SK-N-SH (cell line): ENCODE measurements around the gene OR2M7. TPM values are rescaled to one million over a fixed set of nuclear protein-coding genes. Genes with fewer than 3 reads are reported as not detected.

Experiments
- CTCF ChIA-PET: fragments of 300-600, 350-600 bp; formaldehyde crosslinking; extraction: SDS; loops from one replicate; lab custom pipeline; 2021; lab: Yijun Ruan, JAX
- POLR2A ChIA-PET: fragments of 350-600 bp; sonication (Branson Sonifier 250); formaldehyde crosslinking; extraction: SDS; loops from one replicate; lab custom pipeline; 2020; ENCODE audit warnings: antibody characterized with exemption, inconsistent platforms; lab: Yijun Ruan, JAX
- DNase-seq: peaks from one replicate; pipeline ENCODE4 v3.0.0; 2012
- H2AFZ ChIP-seq: fragments of 200-600 bp; sonication (generic); 2 replicates; pipeline ENCODE4 v1.8.1; 2016; ENCODE audit warnings: antibody characterized with exemption, mild to moderate bottlenecking, low read depth
- H3F3A ChIP-seq: fragments of 200-600 bp; sonication (generic); replicated peaks from 2 replicates; pipeline ENCODE3; 2016; ENCODE audit warnings: antibody characterized with exemption, mild to moderate bottlenecking; ENCODE audit not compliant: insufficient read depth
- H3K27ac ChIP-seq, 2 experiments: fragments of 200-500 bp in 1 of 2; fragments of 200-600 bp in 1 of 2; sonication (Bioruptor generic) in 1 of 2; sonication (generic), shearing (Covaris generic) in 1 of 2; 2 replicates each; pipeline versions ENCODE4 v1.5.1 to v1.6.1; 2014 to 2016; ENCODE audit warnings: low read depth in 2 of 2, inconsistent platforms in 1 of 2, low read length in 1 of 2, mild to moderate bottlenecking in 1 of 2, mixed read lengths in 1 of 2
- H3K27me3 ChIP-seq: fragments of 200-600 bp; sonication (generic), shearing (Covaris generic); 2 replicates; pipeline ENCODE4 v1.6.1; 2016; ENCODE audit warnings: mixed run types; ENCODE audit not compliant: insufficient read depth
- H3K36me3 ChIP-seq, 2 experiments: fragments of 200-500 bp in 1 of 2; fragments of 200-600 bp in 1 of 2; sonication (Bioruptor generic) in 1 of 2; sonication (generic) in 1 of 2; replicated peaks in 1 of 2; 2 replicates each; pipeline versions ENCODE3 to v1.5.1; 2014 to 2016; ENCODE audit warnings: low read length in 1 of 2, mild to moderate bottlenecking in 1 of 2; ENCODE audit not compliant: insufficient read depth in 2 of 2, control insufficient read depth in 1 of 2
- H3K4me1 ChIP-seq, 2 experiments: fragments of 200-500 bp in 1 of 2; fragments of 200-600 bp in 1 of 2; sonication (Bioruptor generic) in 1 of 2; sonication (generic), shearing (Covaris generic) in 1 of 2; 2 replicates each; pipeline versions ENCODE4 v1.5.1 to v1.6.1; 2014 to 2016; ENCODE audit warnings: low read depth in 1 of 2, low read length in 1 of 2, mixed run types in 1 of 2; ENCODE audit not compliant: insufficient read depth in 2 of 2, control insufficient read depth in 1 of 2
- H3K4me2 ChIP-seq: fragments of 200-600 bp; sonication (generic), shearing (Covaris generic); 2 replicates; pipeline ENCODE4 v1.6.1; 2017; ENCODE audit warnings: mixed run types
- H3K4me3 ChIP-seq, 2 experiments: fragments of 200-500 bp in 1 of 2; fragments of 200-600 bp in 1 of 2; sonication (Bioruptor generic) in 1 of 2; sonication (generic), shearing (Covaris generic) in 1 of 2; 2 replicates each; pipeline versions ENCODE4 v1.5.1 to v1.8.1; 2014 to 2016; ENCODE audit warnings: low read depth in 2 of 2, inconsistent platforms in 1 of 2, low read length in 1 of 2, mild to moderate bottlenecking in 1 of 2, mixed read lengths in 1 of 2, moderate library complexity in 1 of 2
- H3K79me2 ChIP-seq: fragments of 200-600 bp; sonication (generic); 2 replicates; pipeline ENCODE4 v1.8.1; 2017; ENCODE audit warnings: mild to moderate bottlenecking; ENCODE audit not compliant: insufficient read depth
- H3K9ac ChIP-seq: fragments of 200-600 bp; sonication (generic); 2 replicates; pipeline ENCODE4 v1.6.1; 2017; ENCODE audit warnings: mixed run types
- H3K9me2 ChIP-seq: fragments of 200-600 bp; sonication (generic); 2 replicates; pipeline ENCODE4 v1.6.1; 2017; ENCODE audit warnings: mixed run types
- H3K9me3 ChIP-seq: fragments of 200-600 bp; sonication (generic); 2 replicates; pipeline ENCODE4 v1.6.1; 2017; ENCODE audit warnings: mixed run types, mild to moderate bottlenecking, moderate library complexity
- H4K20me1 ChIP-seq: fragments of 200-600 bp; sonication (generic); 2 replicates; pipeline ENCODE4 v1.6.1; 2017; ENCODE audit warnings: mild to moderate bottlenecking, mixed run types; ENCODE audit not compliant: insufficient read depth
- CHD2 ChIP-seq: fragments of 150-350 bp; IDR thresholded peaks from 2 replicates; pipeline ENCODE4 v1.6.1; 2018; ENCODE audit warnings: low read length; ENCODE audit not compliant: partially characterized antibody
- EZH2phosphoT487 ChIP-seq: fragments of 200-600 bp; sonication (generic); IDR thresholded peaks from 2 replicates; pipeline ENCODE4 v1.6.1; 2017; ENCODE audit warnings: low read depth, mixed run types, mild to moderate bottlenecking, antibody characterized with exemption, moderate library complexity, borderline replicate concordance
- FOSL2 ChIP-seq: IDR thresholded peaks from 2 replicates; pipeline ENCODE4 v1.4.0; 2012; ENCODE audit warnings: low read depth, mild to moderate bottlenecking, moderate library complexity, borderline replicate concordance
- FOXM1 ChIP-seq: IDR thresholded peaks from 2 replicates; pipeline ENCODE4 v1.4.0; 2012; ENCODE audit warnings: low read depth, mild to moderate bottlenecking
- GABPA ChIP-seq: IDR thresholded peaks from 2 replicates; pipeline ENCODE4 v1.4.0; 2012; ENCODE audit warnings: low read depth, mild to moderate bottlenecking
- MEF2A ChIP-seq: IDR thresholded peaks from 2 replicates; pipeline ENCODE4 v1.4.0; 2012; ENCODE audit warnings: low read depth, borderline replicate concordance
- MXI1 ChIP-seq: IDR thresholded peaks from 2 replicates; pipeline ENCODE4 v1.6.1; 2012; ENCODE audit warnings: mild to moderate bottlenecking, low read depth, low read length, improper control_type of control experiment
- NFIC ChIP-seq: IDR thresholded peaks from 2 replicates; pipeline ENCODE4 v1.4.0; 2012; ENCODE audit warnings: borderline replicate concordance
- NRF1 ChIP-seq: IDR thresholded peaks from 2 replicates; pipeline ENCODE4 v1.6.1; 2012; ENCODE audit warnings: low read depth, mild to moderate bottlenecking, low read length
- POLR2AphosphoS5 ChIP-seq: IDR thresholded peaks from 2 replicates; pipeline ENCODE4 v1.6.1; 2012; ENCODE audit warnings: low read depth, low read length
- SMC3 ChIP-seq: IDR thresholded peaks from 2 replicates; pipeline ENCODE4 v1.6.1; 2012; ENCODE audit warnings: low read depth, low read length, improper control_type of control experiment
- TCF12 ChIP-seq: IDR thresholded peaks from 2 replicates; pipeline ENCODE4 v1.4.0; 2012
- TEAD4 ChIP-seq: IDR thresholded peaks from 2 replicates; pipeline ENCODE4 v1.4.0; 2012; ENCODE audit warnings: mild to moderate bottlenecking, borderline replicate concordance; ENCODE audit not compliant: insufficient read depth
- YY1 ChIP-seq: IDR thresholded peaks from 2 replicates; pipeline ENCODE4 v1.4.0; 2012; ENCODE audit warnings: low read depth, mild to moderate bottlenecking
- WGBS: methylation state at CpG from one replicate; pipeline ENCODE4 v1.1.6; 2017; ENCODE audit warnings: low lambda C conversion rate; 5-methylcytosine and 5-hydroxymethylcytosine counted together
- polyA plus RNA-seq, 3 experiments: library from polyadenylated mRNA; depleted of rRNA; stranded (reverse); fragments of >200 nt; gene quantifications; 2 replicates each; pipeline ENCODE4 v1.2.3, GENCODE V29; 2012
- TF ChIP-seq, protein P1 (sequence below): fragments of 150-350 bp; IDR thresholded peaks from 2 replicates; pipeline ENCODE4 v1.6.1; 2017; ENCODE audit warnings: antibody characterized with exemption, low read length, low read depth, borderline replicate concordance
- TF ChIP-seq, protein P2 (sequence below): fragments of 200-600 bp; sonication (generic); IDR thresholded peaks from 2 replicates; pipeline ENCODE4 v1.6.1; 2017; ENCODE audit warnings: antibody characterized with exemption, mild to moderate bottlenecking, moderate library complexity

OR2M7 gene
- polyA plus RNA-seq, 1 of the 3 experiments (the other 2 are of a cell fraction) = not detected

DNA sequence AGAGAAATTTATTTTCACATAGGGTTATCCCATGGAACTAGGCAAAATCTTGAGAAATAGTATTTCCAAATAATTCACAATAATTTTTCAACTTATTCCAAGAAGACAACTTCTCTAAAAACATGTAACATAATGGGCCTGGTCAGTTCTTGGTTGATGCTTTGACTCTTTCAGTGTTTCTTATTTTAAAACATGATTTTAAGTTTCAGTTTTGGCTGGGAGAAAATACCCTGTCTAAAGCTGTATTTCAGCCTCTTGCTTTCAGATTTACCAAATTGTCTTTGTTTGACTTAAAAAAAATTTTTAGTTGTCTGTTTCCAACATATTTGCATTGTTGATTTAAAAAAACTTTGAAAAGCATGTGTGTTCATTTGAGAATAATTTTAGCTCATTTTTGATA lies 42.2 kb upstream of the OR2M7 start:
- CTCF ChIA-PET = no interaction called here
- H3F3A ChIP-seq = no peaks in the 10 kb centered on the region
- H3K79me2 ChIP-seq = no peaks in the 10 kb centered on the region
- TF ChIP-seq, protein P1, sequence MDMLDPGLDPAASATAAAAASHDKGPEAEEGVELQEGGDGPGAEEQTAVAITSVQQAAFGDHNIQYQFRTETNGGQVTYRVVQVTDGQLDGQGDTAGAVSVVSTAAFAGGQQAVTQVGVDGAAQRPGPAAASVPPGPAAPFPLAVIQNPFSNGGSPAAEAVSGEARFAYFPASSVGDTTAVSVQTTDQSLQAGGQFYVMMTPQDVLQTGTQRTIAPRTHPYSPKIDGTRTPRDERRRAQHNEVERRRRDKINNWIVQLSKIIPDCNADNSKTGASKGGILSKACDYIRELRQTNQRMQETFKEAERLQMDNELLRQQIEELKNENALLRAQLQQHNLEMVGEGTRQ = no peak
- TF ChIP-seq FOXM1 (no peak), NFIC (no peak)
- TF ChIP-seq, protein P2, sequence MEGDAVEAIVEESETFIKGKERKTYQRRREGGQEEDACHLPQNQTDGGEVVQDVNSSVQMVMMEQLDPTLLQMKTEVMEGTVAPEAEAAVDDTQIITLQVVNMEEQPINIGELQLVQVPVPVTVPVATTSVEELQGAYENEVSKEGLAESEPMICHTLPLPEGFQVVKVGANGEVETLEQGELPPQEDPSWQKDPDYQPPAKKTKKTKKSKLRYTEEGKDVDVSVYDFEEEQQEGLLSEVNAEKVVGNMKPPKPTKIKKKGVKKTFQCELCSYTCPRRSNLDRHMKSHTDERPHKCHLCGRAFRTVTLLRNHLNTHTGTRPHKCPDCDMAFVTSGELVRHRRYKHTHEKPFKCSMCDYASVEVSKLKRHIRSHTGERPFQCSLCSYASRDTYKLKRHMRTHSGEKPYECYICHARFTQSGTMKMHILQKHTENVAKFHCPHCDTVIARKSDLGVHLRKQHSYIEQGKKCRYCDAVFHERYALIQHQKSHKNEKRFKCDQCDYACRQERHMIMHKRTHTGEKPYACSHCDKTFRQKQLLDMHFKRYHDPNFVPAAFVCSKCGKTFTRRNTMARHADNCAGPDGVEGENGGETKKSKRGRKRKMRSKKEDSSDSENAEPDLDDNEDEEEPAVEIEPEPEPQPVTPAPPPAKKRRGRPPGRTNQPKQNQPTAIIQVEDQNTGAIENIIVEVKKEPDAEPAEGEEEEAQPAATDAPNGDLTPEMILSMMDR = no peak
- no peak overlapping the region for H3K4me2 ChIP-seq
- peaks cover 4% of the 10 kb centered on the region for H3K9me3 ChIP-seq
- H3K27ac ChIP-seq = no peak overlapping the region
- no peak for DNase-seq
- H3K27me3 ChIP-seq = no peaks in the 10 kb centered on the region
- H3K4me1 ChIP-seq = no peaks in the 10 kb centered on the region
- no peak overlapping the region for H3K9ac ChIP-seq
- no peak overlapping the region for H3K4me3 ChIP-seq
- H2AFZ ChIP-seq = no peak overlapping the region
- POLR2A ChIA-PET = no interaction called here
- H4K20me1 ChIP-seq = no peaks in the 10 kb centered on the region
- H3K9me2 ChIP-seq = no peaks in the 10 kb centered on the region
- H3K36me3 ChIP-seq = no peaks in the 10 kb centered on the region

DNA sequence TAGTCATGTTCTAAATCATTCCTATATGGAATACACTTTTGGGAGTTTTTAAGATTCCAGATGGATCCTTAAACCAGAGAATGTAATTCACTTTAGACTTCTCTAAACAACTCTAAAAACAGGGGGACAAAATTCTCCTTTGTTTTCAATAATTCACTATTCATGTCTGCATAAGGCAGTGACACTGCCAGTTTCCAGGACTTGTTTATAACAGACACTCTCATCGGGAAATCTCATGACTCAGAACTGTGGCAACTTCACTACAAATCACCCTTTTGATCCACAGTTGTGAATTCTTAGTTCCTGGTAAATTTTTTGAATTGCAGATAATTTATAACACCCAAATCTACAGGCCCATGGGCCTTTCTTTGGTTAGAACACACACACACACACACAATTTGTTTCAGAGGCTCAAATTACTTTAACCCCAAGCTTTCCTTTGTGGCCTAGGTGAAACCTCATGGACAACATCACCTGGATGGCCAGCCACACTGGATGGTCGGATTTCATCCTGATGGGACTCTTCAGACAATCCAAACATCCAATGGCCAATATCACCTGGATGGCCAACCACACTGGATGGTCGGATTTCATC lies 36.9 kb upstream of the OR2M7 start, which contains the start of gene OR2T4:
TSS of gene OR2T4 (plus strand) at position 545 of the 595 bp plus-strand sequence. CDS start at position 545, 0 bp downstream.
- Histone ChIP-seq H3K4me3 (no peak within 1 kb of the TSS), H3K9me2 (no peaks in the 10 kb centered on the region), H3K4me1 (no peaks in the 10 kb centered on the region), H3K9me3 (peaks cover 4% of the 10 kb centered on the region), H3K79me2 (no peaks in the 10 kb centered on the region), H3K36me3 (no peaks in the 10 kb centered on the region), H3K27me3 (no peaks in the 10 kb centered on the region), H3K27ac (no peak within 1 kb of the TSS), H3K9ac (no peak within 1 kb of the TSS), H4K20me1 (no peaks in the 10 kb centered on the region), H3F3A (no peaks in the 10 kb centered on the region), H2AFZ (no peak within 1 kb of the TSS), H3K4me2 (no peak within 1 kb of the TSS)
- TF ChIP-seq MXI1 (no peak), EZH2phosphoT487 (no peak), TCF12 (no peak), GABPA (no peak), FOSL2 (no peak), POLR2AphosphoS5 (no peak), TEAD4 (no peak), NRF1 (no peak), SMC3 (no peak), YY1 (no peak), FOXM1 (no peak), CHD2 (no peak), MEF2A (no peak)
- TF ChIP-seq, protein P2 = no peak
- 0% methylated on average over 3 of the region's 3 CpGs for WGBS
- no peak for DNase-seq
- CTCF ChIA-PET = no interaction called here
- POLR2A ChIA-PET = no interaction called here
